Measurements from ENCODE around the gene APEH.
"Not testable (repeated sequence)": the region's sequence is repeated elsewhere in the genome, so short reads cannot be mapped to it uniquely, and the experiment has no call there.

APEH gene

GRCh38 chr3:49670940-49671290, 3.2 kb upstream of the APEH start:
- no peak for DNase-seq

GRCh38 chr3:49671291-49672288, 2.6 kb upstream of the APEH start:
- no peak for DNase-seq

GRCh38 chr3:49673121-49673714, 933 bp upstream of the APEH start:
- no peak for DNase-seq

GRCh38 chr3:49674497-49674983, 389 bp downstream of the APEH start:
- DNase-seq = no peak

- DNase-seq = no peak
Measured at GRCh38 chr3:49675912-49676311, 1.8 kb downstream of the APEH start.

GRCh38 chr3:49680493-49681231, 6.5 kb downstream of the APEH start:
- DNase-seq = no peak

GRCh38 chr3:49681232-49681522, 7.0 kb downstream of the APEH start:
- DNase-seq = no peak

GRCh38 chr3:49681543-49681942, 7.4 kb downstream of the APEH start:
- no peak for DNase-seq

GRCh38 chr3:49683162-49683561, 9.0 kb downstream of the APEH start:
- DNase-seq = no peak

- DNase-seq = not testable (repeated sequence)
Measured at GRCh38 chr3:49684453-49684852, 10.3 kb downstream of the APEH start.

GRCh38 chr3:49685103-49685502, 11.0 kb downstream of the APEH start:
- DNase-seq = not testable (repeated sequence)

- DNase-seq = not testable (repeated sequence)
Measured at GRCh38 chr3:49685846-49686245, 11.7 kb downstream of the APEH start.

GRCh38 chr3:49686346-49686745, 12.2 kb downstream of the APEH start:
- not testable (repeated sequence) for DNase-seq

- DNase-seq = not testable (repeated sequence)
Measured at GRCh38 chr3:49686769-49687423, 12.7 kb downstream of the APEH start.

GRCh38 chr3:49687424-49687795, 13.3 kb downstream of the APEH start:
- not testable (repeated sequence) for DNase-seq

- not testable (repeated sequence) for DNase-seq
Measured at GRCh38 chr3:49688338-49689045, 14.3 kb downstream of the APEH start.

- no peak for DNase-seq
Measured at GRCh38 chr3:49689046-49689907, 15.1 kb downstream of the APEH start, which contains the start of the genes MST1 and RNF123. Gene MST1 (minus strand): TSS chr3:49689474. CDS start chr3:49688691, 783 bp downstream. Gene RNF123 (plus strand): TSS chr3:49689557. CDS start chr3:49691166, 1,609 bp downstream.

GRCh38 chr3:49689908-49690624, 15.9 kb downstream of the APEH start:
- DNase-seq = not testable (repeated sequence)

GRCh38 chr3:49690856-49691255, 16.7 kb downstream of the APEH start:
- DNase-seq = not testable (repeated sequence)

GRCh38 chr3:49691481-49691880, 17.3 kb downstream of the APEH start:
- DNase-seq = not testable (repeated sequence)

All from OCI-M1 (cell line).